CD8-positive, alpha-beta memory T cell (primary cell): ENCODE results near the gene PTTG1IP2. TPM values are rescaled to one million over a fixed set of nuclear protein-coding genes. Genes with fewer than 3 reads are reported as not detected.

Experiments
- CTCF ChIA-PET: fragments of 350-600 bp; sonication (Branson Sonifier 250); formaldehyde crosslinking; loops from one replicate; lab custom pipeline; 2021; ENCODE audit warnings: antibody characterized with exemption; lab: Charles Lee
- POLR2A ChIA-PET: fragments of 350-600 bp; sonication (Branson Sonifier 250); formaldehyde crosslinking; loops from one replicate; lab custom pipeline; 2021; ENCODE audit warnings: antibody characterized with exemption; lab: Charles Lee
- DNase-seq, 5 donors: peaks; one replicate each; pipeline versions ENCODE4 v3.0.0 to v3.0.0-alpha.2; 2020 to 2022; ENCODE audit warnings: mixed read lengths in 1 of 5
- H3K27ac ChIP-seq: one replicate; pipeline ENCODE4 v1.7.0; 2013; ENCODE audit warnings: low read depth, mild to moderate bottlenecking, low read length, moderate library complexity
- H3K27me3 ChIP-seq: 2 replicates; pipeline ENCODE4 v1.7.0; 2013; ENCODE audit warnings: low read length, mild to moderate bottlenecking; ENCODE audit not compliant: insufficient read depth, poor library complexity, severe bottlenecking
- H3K36me3 ChIP-seq: 2 replicates; pipeline ENCODE4 v1.7.0; 2013; ENCODE audit warnings: mild to moderate bottlenecking, low read length, moderate library complexity; ENCODE audit not compliant: insufficient read depth
- H3K4me1 ChIP-seq: 2 replicates; pipeline ENCODE4 v1.7.0; 2013; ENCODE audit warnings: mild to moderate bottlenecking, low read length, moderate library complexity; ENCODE audit not compliant: insufficient read depth
- H3K4me3 ChIP-seq: 2 replicates; pipeline ENCODE4 v1.7.0; 2013; ENCODE audit warnings: mild to moderate bottlenecking, low read length
- H3K9me3 ChIP-seq: 2 replicates; pipeline ENCODE4 v1.7.0; 2013; ENCODE audit warnings: mild to moderate bottlenecking, low read length
- H3K27ac Mint-ChIP-seq, 8 donors: one replicate each; pipeline ENCODE4 v1.8.0; 2020 to 2021; ENCODE audit warnings: mixed read lengths in 8 of 8, mild to moderate bottlenecking in 6 of 8, inconsistent platforms in 3 of 8, moderate library complexity in 3 of 8
- H3K27me3 Mint-ChIP-seq, 2 donors: one replicate each; pipeline ENCODE4 v1.8.0; 2020 to 2021; ENCODE audit warnings: mixed read lengths in 2 of 2, mild to moderate bottlenecking in 1 of 2, moderate library complexity in 1 of 2
- H3K36me3 Mint-ChIP-seq, 3 donors: one replicate each; pipeline ENCODE4 v1.8.0; 2020 to 2021; ENCODE audit warnings: mixed read lengths in 3 of 3, inconsistent platforms in 1 of 3, mild to moderate bottlenecking in 1 of 3
- H3K4me1 Mint-ChIP-seq, 3 donors: one replicate each; pipeline ENCODE4 v1.8.0; 2020 to 2021; ENCODE audit warnings: mixed read lengths in 3 of 3, inconsistent platforms in 1 of 3, mild to moderate bottlenecking in 1 of 3
- H3K4me3 Mint-ChIP-seq, 7 donors: one replicate each; pipeline ENCODE4 v1.8.0; 2020 to 2021; ENCODE audit warnings: mixed read lengths in 7 of 7, mild to moderate bottlenecking in 6 of 7, moderate library complexity in 4 of 7, inconsistent platforms in 2 of 7
- H3K9me3 Mint-ChIP-seq, 5 donors: one replicate each; pipeline ENCODE4 v1.8.0; 2020 to 2022; ENCODE audit warnings: mixed read lengths in 5 of 5, mild to moderate bottlenecking in 3 of 5, moderate library complexity in 2 of 5, inconsistent platforms in 1 of 5
- polyA plus RNA-seq: library from polyadenylated mRNA; unstranded; fragments of 300-500 nt; fragmentation: Illumina TruSeq; gene quantifications from one replicate; pipeline ENCODE4 v1.2.3, GENCODE V29; 2021
- total RNA-seq, 2 experiments: library from RNA; stranded (reverse); gene quantifications; one replicate each; pipeline ENCODE4 v1.2.3, GENCODE V29; 2021

Gene PTTG1IP2
- not detected for total RNA-seq
- not detected for polyA plus RNA-seq

DNA sequence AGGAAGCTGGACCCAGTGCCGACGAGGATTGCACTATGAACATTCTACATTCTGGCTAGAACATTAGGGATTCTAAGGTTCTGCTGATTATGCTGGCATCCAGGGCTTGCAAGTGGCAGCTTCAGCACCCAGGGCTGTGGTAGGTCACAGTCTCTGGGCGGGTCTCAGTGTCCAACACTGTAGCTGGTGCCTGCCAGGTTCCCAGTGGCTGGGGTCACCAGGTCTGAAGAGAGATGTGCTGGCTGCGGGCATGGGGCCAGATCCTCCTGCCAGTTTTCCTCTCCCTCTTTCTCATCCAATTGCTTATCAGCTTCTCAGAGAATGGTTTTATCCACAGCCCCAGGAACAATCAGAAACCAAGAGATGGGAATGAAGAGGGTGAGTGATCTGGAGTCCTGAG lies at the start of gene PTTG1IP2:
Gene PTTG1IP2 (plus strand): TSS at position 86 of the 400 bp plus-strand sequence. CDS start 148 bp downstream, at position 234.
- Mint-ChIP-seq H3K4me1 (no peaks in the 10 kb centered on the region), H3K4me3 (no peak within 1 kb of the TSS), H3K9me3 (peaks cover 0 to 10% (median 8%) of the 10 kb centered on the region in 5 donors), H3K36me3 (peaks cover 2 to 15% (median 7%) of the 10 kb centered on the region in 3 donors), H3K27me3 (peaks cover 0 to 18% of the 10 kb centered on the region in 2 donors), H3K27ac (peak within 1 kb of the TSS in 1 of 8 donors; percentile 15)
- no peaks in the 10 kb centered on the region for H3K36me3 ChIP-seq
- H3K27ac ChIP-seq, result no peak within 1 kb of the TSS
- POLR2A ChIA-PET, result no interaction called here
- no peaks in the 10 kb centered on the region for H3K27me3 ChIP-seq
- no peak for DNase-seq
- no peaks in the 10 kb centered on the region for H3K4me1 ChIP-seq
- CTCF ChIA-PET, result no interaction called here
- H3K9me3 ChIP-seq, result no peaks in the 10 kb centered on the region
- no peak within 1 kb of the TSS for H3K4me3 ChIP-seq

DNA sequence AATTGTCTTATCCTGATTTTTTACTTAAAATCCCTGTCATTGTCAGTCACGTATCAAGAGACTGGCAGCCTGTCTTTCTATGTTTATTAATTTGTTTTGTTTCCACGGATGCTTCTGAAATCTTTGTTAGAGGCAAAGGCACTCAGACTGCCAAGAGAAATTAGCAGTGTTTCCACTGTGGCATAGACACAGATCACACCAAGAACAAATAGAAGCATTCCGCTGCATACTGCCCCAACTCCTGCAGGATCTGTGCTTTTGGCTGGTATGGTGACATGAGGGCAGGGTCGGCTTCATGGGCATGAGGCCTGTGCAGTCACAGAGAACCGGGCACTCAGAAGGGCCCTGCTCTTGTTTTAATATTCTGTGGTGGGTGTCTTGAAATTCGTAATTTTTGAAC lies 47.8 kb upstream of the PTTG1IP2 start:
- Histone ChIP-seq H3K4me3 (no peak overlapping the region), H3K27me3 (no peaks in the 10 kb centered on the region), H3K9me3 (no peaks in the 10 kb centered on the region), H3K4me1 (no peaks in the 10 kb centered on the region), H3K27ac (no peak overlapping the region), H3K36me3 (no peaks in the 10 kb centered on the region)
- H3K9me3 Mint-ChIP-seq, result no peaks in the 10 kb centered on the region
- CTCF ChIA-PET, result no interaction called here
- peak overlapping the region in 2 of 8 donors; percentile 38 to 94 for H3K27ac Mint-ChIP-seq
- DNase-seq, result no peak
- H3K4me1 Mint-ChIP-seq, result peaks cover 0 to 2% (median 0%) of the 10 kb centered on the region in 3 donors
- H3K27me3 Mint-ChIP-seq, result no peaks in the 10 kb centered on the region
- no peaks in the 10 kb centered on the region for H3K36me3 Mint-ChIP-seq
- H3K4me3 Mint-ChIP-seq, result no peak overlapping the region
- POLR2A ChIA-PET, result no interaction called here

DNA sequence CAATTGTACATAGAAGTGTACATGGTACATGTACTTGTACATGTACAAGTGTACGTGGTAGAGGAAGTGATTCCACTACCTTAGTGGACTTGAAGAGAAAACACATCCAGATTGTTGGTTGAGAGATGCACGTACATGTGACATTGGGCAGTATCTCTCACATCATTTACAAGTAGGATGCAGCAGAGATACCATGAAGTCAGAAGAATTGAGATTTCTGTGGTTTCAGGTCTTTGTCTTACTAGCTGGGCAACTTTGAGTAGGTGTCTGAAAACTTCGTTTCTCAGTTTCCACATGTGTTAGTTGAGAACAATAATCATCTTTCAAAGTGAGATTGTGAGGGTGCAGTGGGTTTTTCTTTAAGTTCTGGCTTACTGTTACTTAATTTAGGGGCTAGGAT lies 44.7 kb upstream of the PTTG1IP2 start:
- no peak overlapping the region for H3K4me3 ChIP-seq
- H3K36me3 ChIP-seq, result no peaks in the 10 kb centered on the region
- no peaks in the 10 kb centered on the region for H3K4me1 ChIP-seq
- no peaks in the 10 kb centered on the region for H3K9me3 ChIP-seq
- CTCF ChIA-PET, result interaction anchor here (1.3 kb wide), 1 partner anchor 271 kb away, joined by 5 read pairs; the partner anchor contains the start of gene STEAP1
- Mint-ChIP-seq H3K27ac (peak overlapping the region in 2 of 8 donors; percentile 2), H3K4me1 (peaks cover 0 to 2% (median 0%) of the 10 kb centered on the region in 3 donors), H3K4me3 (no peak overlapping the region), H3K9me3 (no peaks in the 10 kb centered on the region), H3K36me3 (no peaks in the 10 kb centered on the region), H3K27me3 (no peaks in the 10 kb centered on the region)
- DNase-seq, result no peak
- H3K27me3 ChIP-seq, result no peaks in the 10 kb centered on the region
- POLR2A ChIA-PET, result no interaction called here
- H3K27ac ChIP-seq, result no peak overlapping the region

- Mint-ChIP-seq H3K4me3 (no peak overlapping the region), H3K9me3 (no peaks in the 10 kb centered on the region), H3K36me3 (no peaks in the 10 kb centered on the region), H3K27me3 (peaks cover 0 to 3% of the 10 kb centered on the region in 2 donors), H3K27ac (peak overlapping the region in 1 of 8 donors; percentile 33), H3K4me1 (peaks cover 0 to 2% (median 0%) of the 10 kb centered on the region in 3 donors)
- no peak for DNase-seq
- H3K36me3 ChIP-seq, result no peaks in the 10 kb centered on the region
- no peaks in the 10 kb centered on the region for H3K9me3 ChIP-seq
- H3K27ac ChIP-seq, result no peak overlapping the region
- H3K4me3 ChIP-seq, result no peak overlapping the region
- CTCF ChIA-PET, result interaction anchor here (1.3 to 4.0 kb wide), 2 partner anchors 272 kb away, joined by 5 to 45 read pairs; partner anchors contain the start of gene STEAP1
- POLR2A ChIA-PET, result no interaction called here
- H3K27me3 ChIP-seq, result no peaks in the 10 kb centered on the region
- H3K4me1 ChIP-seq, result no peaks in the 10 kb centered on the region
These were observed 44.1 kb upstream of the PTTG1IP2 start for GRCh38 chr7:90425376-90425775.

DNA sequence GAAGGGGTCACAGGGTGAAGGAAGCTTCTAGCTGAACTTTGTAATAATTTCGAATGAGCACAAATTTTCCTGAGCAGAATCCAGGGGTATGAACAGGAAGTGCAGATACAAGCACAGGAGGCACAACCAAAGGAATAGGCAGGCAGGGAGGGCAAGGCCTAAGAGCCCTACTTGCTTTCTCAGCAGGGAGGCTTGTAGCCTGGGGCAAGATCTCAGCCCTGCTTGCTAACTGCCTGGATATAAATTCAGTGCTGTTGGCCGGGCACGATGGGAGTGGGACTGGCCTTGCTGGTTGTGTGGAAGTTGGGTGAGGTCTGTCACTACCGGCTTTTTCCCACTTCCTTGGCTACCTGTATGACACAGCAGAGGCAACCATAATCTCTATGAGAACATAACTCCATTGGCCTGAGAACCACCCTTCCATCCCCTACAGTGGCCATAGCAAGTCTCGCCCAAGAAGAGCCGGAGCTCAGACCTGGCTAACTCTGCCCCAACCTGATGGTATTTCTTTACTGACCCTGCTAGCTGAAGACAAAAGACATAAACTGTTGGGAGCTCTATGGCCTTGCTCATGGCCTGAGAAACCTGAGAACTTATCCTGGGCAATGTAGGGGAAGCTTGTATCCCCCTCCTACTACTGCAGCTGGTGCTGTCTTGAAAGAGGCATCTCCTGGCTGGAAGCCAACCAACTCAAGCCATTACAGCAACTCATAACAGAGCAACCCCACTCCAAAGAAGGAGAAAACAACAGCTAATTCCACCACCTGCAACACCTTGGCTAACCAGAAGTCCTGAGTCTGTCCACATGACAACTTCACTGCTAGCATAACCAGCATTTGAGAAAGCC lies 38.6 kb upstream of the PTTG1IP2 start:
- Histone ChIP-seq H3K36me3 (no peaks in the 10 kb centered on the region), H3K4me3 (no peak overlapping the region), H3K27me3 (no peaks in the 10 kb centered on the region), H3K27ac (no peak overlapping the region), H3K4me1 (no peaks in the 10 kb centered on the region), H3K9me3 (no peaks in the 10 kb centered on the region)
- Mint-ChIP-seq H3K9me3 (peaks cover 0 to 3% (median 0%) of the 10 kb centered on the region in 5 donors), H3K4me1 (no peaks in the 10 kb centered on the region), H3K27ac (no peak overlapping the region), H3K27me3 (peaks cover 2 to 18% of the 10 kb centered on the region in 2 donors), H3K36me3 (no peaks in the 10 kb centered on the region), H3K4me3 (no peak overlapping the region)
- CTCF ChIA-PET, result interaction anchor here (1.3 to 1.5 kb wide), 2 partner anchors 24 to 277 kb away, joined by 4 read pairs; partner anchors contain the start of gene STEAP1
- POLR2A ChIA-PET, result no interaction called here
- DNase-seq, result no peak

DNA sequence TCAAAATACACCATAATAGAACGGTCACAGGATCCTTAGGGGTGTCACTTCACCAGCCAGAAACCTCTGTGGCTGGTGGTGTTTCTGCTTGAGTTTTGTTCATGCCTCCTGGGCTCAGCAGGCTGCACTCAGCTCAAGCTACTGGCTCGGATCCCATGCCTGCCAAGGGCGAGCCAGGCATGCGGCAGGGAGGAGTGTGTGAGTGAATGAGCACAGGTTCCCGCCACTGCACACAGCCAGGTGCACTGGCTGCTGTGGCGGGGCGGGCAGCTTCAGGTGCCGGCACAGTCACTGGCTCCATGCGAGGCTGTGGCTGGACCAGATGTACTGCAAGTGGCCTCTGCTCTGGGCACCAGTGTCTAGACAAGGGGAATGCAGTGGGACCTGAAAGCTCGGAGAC lies 36.7 kb upstream of the PTTG1IP2 start:
- Mint-ChIP-seq H3K4me1 (no peaks in the 10 kb centered on the region), H3K27ac (no peak overlapping the region), H3K27me3 (peaks cover 2 to 26% of the 10 kb centered on the region in 2 donors), H3K9me3 (peaks cover 0 to 4% (median 0%) of the 10 kb centered on the region in 5 donors), H3K4me3 (no peak overlapping the region), H3K36me3 (no peaks in the 10 kb centered on the region)
- H3K4me1 ChIP-seq, result no peaks in the 10 kb centered on the region
- no peak for DNase-seq
- ChIA-PET CTCF (interaction anchor here (1.3 to 2.7 kb wide), 2 partner anchors 86 to 279 kb away, joined by 3 to 10 read pairs; partner anchors contain the start of genes GTPBP10 and STEAP1), POLR2A (no interaction called here)
- H3K27ac ChIP-seq, result no peak overlapping the region
- no peaks in the 10 kb centered on the region for H3K36me3 ChIP-seq
- H3K27me3 ChIP-seq, result no peaks in the 10 kb centered on the region
- no peaks in the 10 kb centered on the region for H3K9me3 ChIP-seq
- H3K4me3 ChIP-seq, result no peak overlapping the region

DNA sequence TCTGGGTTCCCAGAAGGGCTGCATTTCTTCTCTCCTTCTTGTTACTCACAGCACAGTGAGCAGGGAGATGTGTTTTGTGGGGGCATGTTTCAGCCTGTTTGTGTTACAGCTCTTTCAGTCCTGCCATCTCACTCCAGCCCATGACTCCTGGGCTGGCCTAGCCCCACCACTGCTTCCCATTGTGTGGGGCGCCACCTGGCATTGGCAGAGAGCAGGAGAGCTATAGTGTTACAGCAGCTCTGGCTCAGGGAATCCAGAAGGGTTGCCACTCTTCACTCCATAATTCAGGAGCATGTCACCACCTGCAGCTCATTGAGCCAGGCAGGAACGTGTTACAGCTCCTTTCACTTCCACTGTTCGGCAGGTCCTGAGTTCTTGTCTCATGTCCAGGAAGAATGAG lies 36.2 kb upstream of the PTTG1IP2 start:
- H3K4me3 Mint-ChIP-seq, result no peak overlapping the region
- H3K27me3 Mint-ChIP-seq, result peaks cover 2 to 27% of the 10 kb centered on the region in 2 donors
- no peak overlapping the region for H3K27ac Mint-ChIP-seq
- ChIA-PET POLR2A (no interaction called here), CTCF (interaction anchor here (1.3 to 2.7 kb wide), 2 partner anchors 87 to 279 kb away, joined by 3 to 10 read pairs; partner anchors contain the start of genes GTPBP10 and STEAP1)
- H3K9me3 ChIP-seq, result no peaks in the 10 kb centered on the region
- H3K36me3 ChIP-seq, result no peaks in the 10 kb centered on the region
- H3K4me3 ChIP-seq, result no peak overlapping the region
- no peaks in the 10 kb centered on the region for H3K27me3 ChIP-seq
- H3K4me1 Mint-ChIP-seq, result no peaks in the 10 kb centered on the region
- no peak for DNase-seq
- no peaks in the 10 kb centered on the region for H3K4me1 ChIP-seq
- peaks cover 0 to 4% (median 0%) of the 10 kb centered on the region in 5 donors for H3K9me3 Mint-ChIP-seq
- H3K36me3 Mint-ChIP-seq, result no peaks in the 10 kb centered on the region
- H3K27ac ChIP-seq, result no peak overlapping the region

GRCh38 chr7:90445633-90446032 lies 23.8 kb upstream of the PTTG1IP2 start:
- ChIA-PET POLR2A (no interaction called here), CTCF (no interaction called here)
- Histone ChIP-seq H3K9me3 (no peaks in the 10 kb centered on the region), H3K36me3 (no peaks in the 10 kb centered on the region), H3K4me1 (no peaks in the 10 kb centered on the region), H3K4me3 (no peak overlapping the region), H3K27ac (no peak overlapping the region), H3K27me3 (no peaks in the 10 kb centered on the region)
- no peaks in the 10 kb centered on the region for H3K36me3 Mint-ChIP-seq
- H3K4me3 Mint-ChIP-seq, result no peak overlapping the region
- peaks cover 0 to 1% (median 0%) of the 10 kb centered on the region in 5 donors for H3K9me3 Mint-ChIP-seq
- H3K27me3 Mint-ChIP-seq, result peaks cover 0 to 6% of the 10 kb centered on the region in 2 donors
- DNase-seq, result no peak
- no peaks in the 10 kb centered on the region for H3K4me1 Mint-ChIP-seq
- H3K27ac Mint-ChIP-seq, result no peak overlapping the region
